HG03108 (cell line): Measurements from ENCODE around the gene TRPV5.
"Not testable (repeated sequence)": the region's sequence is repeated elsewhere in the genome, so short reads cannot be mapped to it uniquely, and the experiment has no call there.

Experiments
- ATAC-seq: cut with Tn5 transposase; IDR thresholded peaks from one replicate; pipeline ENCODE4 v1.9.1; 2021; ENCODE audit warnings: moderate library complexity; ENCODE audit not compliant: unreplicated experiment

The TRPV5 gene

GRCh38 chr7:142933624-142934023 is at the start of gene TRPV5:
TRPV5 (minus strand) TSS chr7:142933746; CDS start chr7:142933459, 287 bp downstream.
- no peak for ATAC-seq

GRCh38 chr7:142978402-142978801 is 44.9 kb upstream of the TRPV5 start:
- not testable (repeated sequence) for ATAC-seq

GRCh38 chr7:142974626-142975025 is 41.1 kb upstream of the TRPV5 start:
- no peak for ATAC-seq

- ATAC-seq: no peak
Observed at GRCh38 chr7:142969183-142969582, 35.6 kb upstream of the TRPV5 start.

- no peak for ATAC-seq
Observed at GRCh38 chr7:142968229-142968628, 34.7 kb upstream of the TRPV5 start.

- no peak for ATAC-seq
Observed at GRCh38 chr7:142964502-142965246, 31.1 kb upstream of the TRPV5 start.

GRCh38 chr7:142963993-142964392 is 30.4 kb upstream of the TRPV5 start:
- no peak for ATAC-seq

GRCh38 chr7:142962991-142963390 is 29.4 kb upstream of the TRPV5 start:
- ATAC-seq: no peak

- ATAC-seq: no peak
Observed at GRCh38 chr7:142961973-142962926, 28.7 kb upstream of the TRPV5 start, which contains the start of gene KEL. KEL (minus strand) TSS chr7:142962363; CDS start chr7:142962206, 157 bp downstream.

GRCh38 chr7:142961595-142961972 is 28.0 kb upstream of the TRPV5 start:
- ATAC-seq: no peak

GRCh38 chr7:142960955-142961512 is 27.5 kb upstream of the TRPV5 start:
- no peak for ATAC-seq

- no peak for ATAC-seq
Observed at GRCh38 chr7:142959202-142959601, 25.7 kb upstream of the TRPV5 start.

GRCh38 chr7:142957723-142958122 is 24.2 kb upstream of the TRPV5 start:
- ATAC-seq: no peak

GRCh38 chr7:142956951-142957623 is 23.5 kb upstream of the TRPV5 start:
- no peak for ATAC-seq

- ATAC-seq: no peak
Observed at GRCh38 chr7:142954680-142955268, 21.2 kb upstream of the TRPV5 start.

GRCh38 chr7:142950235-142950634 is 16.7 kb upstream of the TRPV5 start:
- ATAC-seq: no peak

- no peak for ATAC-seq
Observed at GRCh38 chr7:142948603-142949002, 15.1 kb upstream of the TRPV5 start.

- ATAC-seq: no peak
Observed at GRCh38 chr7:142945001-142945400, 11.5 kb upstream of the TRPV5 start.

- ATAC-seq: no peak
Observed at GRCh38 chr7:142943706-142944268, 10.2 kb upstream of the TRPV5 start.

- no peak for ATAC-seq
Observed at GRCh38 chr7:142942746-142943145, 9.2 kb upstream of the TRPV5 start.
